Measurements from ENCODE around the gene TOP1. TPM values are rescaled to one million over a fixed set of nuclear protein-coding genes. Genes with fewer than 3 reads are reported as not detected.

TOP1 gene
- total and polyA plus RNA-seq, 9 of the 15 experiments (the other 6 are each of a cell fraction or from before 2014, with no cell fraction given): 26.4 to 127 (median 39.6) TPM

DNA sequence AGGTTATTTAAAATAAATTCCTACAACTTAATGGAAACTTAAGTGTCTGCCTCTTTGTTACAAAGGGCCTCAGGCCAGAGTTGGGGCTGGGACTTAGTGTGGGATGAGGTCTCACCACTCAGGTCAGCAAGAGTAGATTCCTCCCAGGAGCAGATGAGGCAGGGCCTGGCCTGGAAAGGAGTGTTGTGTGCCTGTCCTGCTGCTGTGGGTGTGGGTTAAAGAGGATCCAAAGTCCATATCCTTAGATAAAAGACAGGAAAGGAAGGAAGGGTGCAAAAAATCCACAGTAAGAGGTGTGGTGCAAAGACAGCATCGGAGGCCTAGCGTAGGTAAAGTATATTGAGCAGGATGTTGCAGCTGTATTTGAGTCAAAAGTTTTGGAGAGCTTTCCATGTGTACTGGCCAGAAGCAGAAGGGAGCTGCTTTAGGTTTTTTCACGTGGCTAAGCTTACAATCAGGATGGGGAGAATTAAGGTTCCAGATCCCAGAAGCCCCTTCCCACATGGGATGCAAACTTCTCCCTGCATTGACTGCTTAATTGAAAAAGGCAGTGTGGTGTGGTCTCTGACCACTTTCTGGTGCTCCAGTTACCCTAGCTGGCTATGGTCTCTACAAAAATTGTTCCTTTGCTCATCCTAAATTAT lies 96.0 kb downstream of the TOP1 start (continued):
- TF ChIP-seq, protein P1, sequence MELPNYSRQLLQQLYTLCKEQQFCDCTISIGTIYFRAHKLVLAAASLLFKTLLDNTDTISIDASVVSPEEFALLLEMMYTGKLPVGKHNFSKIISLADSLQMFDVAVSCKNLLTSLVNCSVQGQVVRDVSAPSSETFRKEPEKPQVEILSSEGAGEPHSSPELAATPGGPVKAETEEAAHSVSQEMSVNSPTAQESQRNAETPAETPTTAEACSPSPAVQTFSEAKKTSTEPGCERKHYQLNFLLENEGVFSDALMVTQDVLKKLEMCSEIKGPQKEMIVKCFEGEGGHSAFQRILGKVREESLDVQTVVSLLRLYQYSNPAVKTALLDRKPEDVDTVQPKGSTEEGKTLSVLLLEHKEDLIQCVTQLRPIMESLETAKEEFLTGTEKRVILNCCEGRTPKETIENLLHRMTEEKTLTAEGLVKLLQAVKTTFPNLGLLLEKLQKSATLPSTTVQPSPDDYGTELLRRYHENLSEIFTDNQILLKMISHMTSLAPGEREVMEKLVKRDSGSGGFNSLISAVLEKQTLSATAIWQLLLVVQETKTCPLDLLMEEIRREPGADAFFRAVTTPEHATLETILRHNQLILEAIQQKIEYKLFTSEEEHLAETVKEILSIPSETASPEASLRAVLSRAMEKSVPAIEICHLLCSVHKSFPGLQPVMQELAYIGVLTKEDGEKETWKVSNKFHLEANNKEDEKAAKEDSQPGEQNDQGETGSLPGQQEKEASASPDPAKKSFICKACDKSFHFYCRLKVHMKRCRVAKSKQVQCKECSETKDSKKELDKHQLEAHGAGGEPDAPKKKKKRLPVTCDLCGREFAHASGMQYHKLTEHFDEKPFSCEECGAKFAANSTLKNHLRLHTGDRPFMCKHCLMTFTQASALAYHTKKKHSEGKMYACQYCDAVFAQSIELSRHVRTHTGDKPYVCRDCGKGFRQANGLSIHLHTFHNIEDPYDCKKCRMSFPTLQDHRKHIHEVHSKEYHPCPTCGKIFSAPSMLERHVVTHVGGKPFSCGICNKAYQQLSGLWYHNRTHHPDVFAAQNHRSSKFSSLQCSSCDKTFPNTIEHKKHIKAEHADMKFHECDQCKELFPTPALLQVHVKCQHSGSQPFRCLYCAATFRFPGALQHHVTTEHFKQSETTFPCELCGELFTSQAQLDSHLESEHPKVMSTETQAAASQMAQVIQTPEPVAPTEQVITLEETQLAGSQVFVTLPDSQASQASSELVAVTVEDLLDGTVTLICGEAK (IDR thresholded peaks at IDR 0.05): no peak
- TF ChIP-seq, protein P1 (CRISPR knock-in tag; IDR thresholded peaks at IDR 0.05): no peak
- no peak for TF ChIP-seq RBM25 (IDR thresholded peaks at IDR 0.05; ENCODE audit: low read depth, low read length, severe bottlenecking)
- no peak for TF ChIP-seq ZNF384 (IDR thresholded peaks at IDR 0.05; ENCODE audit: low read depth, low read length)
- TF ChIP-seq STAG1 (CRISPR knock-in tag; IDR thresholded peaks at IDR 0.05; ENCODE audit: borderline replicate concordance): no peak
- TF ChIP-seq NR3C1 (CRISPR knock-in tag; IDR thresholded peaks at IDR 0.05): no peak
- TF ChIP-seq ZC3H4 (CRISPR knock-in tag; IDR thresholded peaks at IDR 0.05; ENCODE audit: borderline replicate concordance): no peak
- no peak for TF ChIP-seq BCOR (IDR thresholded peaks at IDR 0.05)
- TF ChIP-seq SP2 (IDR thresholded peaks at IDR 0.05; ENCODE audit: extremely low read depth, low read depth, low read length, poor library complexity, severe bottlenecking): no peak
- no peak for TF ChIP-seq XRCC3 (IDR thresholded peaks at IDR 0.05)
- no peak for TF ChIP-seq ZNF699 (CRISPR knock-in tag; IDR thresholded peaks at IDR 0.05; ENCODE audit: insufficient replicate concordance)
- TF ChIP-seq RBM34 (IDR thresholded peaks at IDR 0.05; ENCODE audit: borderline replicate concordance, insufficient read depth, low read length): no peak
- TF ChIP-seq CEBPB (tag; IDR thresholded peaks at IDR 0.05): no peak
- no peak for TF ChIP-seq ESRRA (IDR thresholded peaks at IDR 0.05; ENCODE audit: borderline replicate concordance, low read depth)
